ENCODE data around the gene CAMSAP2.

GRCh38 chr1:200749090-200749489 is 10.4 kb downstream of the CAMSAP2 start:
- TF ChIP-seq CTCF (IDR thresholded peaks at IDR 0.05; ENCODE audit: insufficient read depth, low read depth, low read length) = no peak
- TF ChIP-seq EZH2 (IDR thresholded peaks at IDR 0.05; ENCODE audit: insufficient read depth, low read length) = no peak
